GM12878 (cell line): ENCODE measurements around the gene ARAF. TPM values are rescaled to one million over a fixed set of nuclear protein-coding genes. Genes with fewer than 3 reads are reported as not detected.

Source experiments
- E2F4 ChIP-seq: IDR thresholded peaks from 2 replicates; pipeline ENCODE4 v1.6.1; 2012; ENCODE audit warnings: low read depth, low read length, improper control_type of control experiment
- EGR1 ChIP-seq, 2 experiments: IDR thresholded peaks; 1 replicate in 1 of 2; 2 replicates in 1 of 2; pipeline ENCODE4 v1.6.1; 2011 to 2012; ENCODE audit warnings: low read depth in 2 of 2, low read length in 2 of 2, borderline replicate concordance in 1 of 2, mild to moderate bottlenecking in 1 of 2, moderate library complexity in 1 of 2
- HDAC2 ChIP-seq: fragments of 200-600 bp; sonication (generic); IDR thresholded peaks from 2 replicates; pipeline ENCODE4 v1.6.1; 2017
- PRDM15 ChIP-seq: fragments of 450-650 bp; formaldehyde crosslinking; IDR thresholded peaks from 2 replicates; pipeline ENCODE4 v1.4.0; 2020; ENCODE audit warnings: mild to moderate bottlenecking, moderate library complexity
- RAD51 ChIP-seq: fragments of 450-650 bp; IDR thresholded peaks from 2 replicates; pipeline ENCODE4 v1.6.1; 2016; ENCODE audit warnings: moderate library complexity, mild to moderate bottlenecking, inconsistent platforms
- SIN3A ChIP-seq: IDR thresholded peaks from 2 replicates; pipeline ENCODE4 v1.6.1; 2012; ENCODE audit warnings: low read depth, low read length, improper control_type of control experiment
- SP1 ChIP-seq: IDR thresholded peaks from one replicate; pipeline ENCODE4 v1.6.1; 2011; ENCODE audit warnings: low read depth, low read length
- ZBTB33 ChIP-seq: fragments of 450-650 bp; IDR thresholded peaks from 2 replicates; pipeline ENCODE4 v1.6.1; 2017; ENCODE audit warnings: mild to moderate bottlenecking
- microRNA-seq: library from miRNA; unstranded; fragments of <30 nt; microRNA quantifications from one replicate; pipeline ENCODE4, GENCODE V29; 2018
- polyA plus RNA-seq, 11 experiments: library from polyadenylated mRNA; depleted of rRNA in 4 of 11; unstranded in 6 of 11; stranded (reverse) in 5 of 11; fragments of >200 nt; fragmentation: Nextera tagmentation in 4 of 11; fragmentation: Illumina TruSeq in 1 of 11; extraction: Ambion mirVana in 4 of 11; extraction: Trizol in 1 of 11; gene quantifications; 1 replicate in 1 of 11; 2 replicates in 10 of 11; pipeline versions ENCODE4 v1.2.1 to v1.2.3, GENCODE V29; 2011 to 2016; ENCODE audit warnings: inconsistent platforms in 2 of 11, missing spikeins in 2 of 11, low read depth in 1 of 11
- small RNA-seq: library from RNA; depleted of rRNA; stranded (forward); fragments of <200 nt; gene quantifications from one replicate; pipeline ENCODE3, GENCODE V24; 2014
- total RNA-seq, 4 experiments: library from RNA; depleted of rRNA in 3 of 4; stranded (reverse); fragments of >200 nt in 3 of 4; fragmentation: Illumina TruSeq in 1 of 4; extraction: Trizol in 1 of 4; gene quantifications; 2 replicates each; pipeline versions ENCODE4 v1.2.1 to v1.2.3, GENCODE V29; 2013 to 2021

ARAF gene
- total and polyA plus RNA-seq, 10 of the 15 experiments (the other 5 are each of a cell fraction or from before 2014, with no cell fraction given), result 5.0 to 79.2 (median 39.1) TPM

GRCh38 chrX:47620303-47620685 lies 59.3 kb downstream of the ARAF start (continued):
- no peak for TF ChIP-seq E2F4
- TF ChIP-seq SIN3A, result no peak
- TF ChIP-seq SP1, result no peak
- TF ChIP-seq PRDM15 (CRISPR knock-in tag), result no peak
- no peak for TF ChIP-seq HDAC2
- TF ChIP-seq ZBTB33, result no peak
- TF ChIP-seq EGR1 (IDR thresholded peaks at IDR 0.05; ENCODE audit: borderline replicate concordance in 1 of 2, low read depth in 2 of 2, low read length in 2 of 2), result no peak
- TF ChIP-seq RAD51, result no peak

Small RNAs within 50 kb of the gene (microRNA-seq; reads per million reads assigned to microRNA genes)
- gene MIR4769, result not detected

Small RNAs within 50 kb of the gene (small RNA-seq; reads per million reads assigned to genes)
- not detected for gene MIR4769

Other genes with a start within 250 kb of the ARAF start
- 0.06 and 0.16 TPM in 2 replicates for gene ZNF157, start 190.6 kb upstream of the ARAF start, total RNA-seq (2014; rRNA removed)
- 0.14 and 0.18 TPM in 2 replicates for gene ZNF157, start 190.6 kb upstream of the ARAF start, total RNA-seq (2014; rRNA removed; fragmentation: Illumina TruSeq; extraction: Trizol)
- gene ZNF157, start 190.6 kb upstream of the ARAF start, total RNA-seq (2021), result 0.11 TPM in 1 of 2 replicates, not detected in the other
- gene ZNF157, start 190.6 kb upstream of the ARAF start, polyA plus RNA-seq (2011; rRNA removed), result 0.08 and 0.23 TPM in 2 replicates
- gene ZNF157, start 190.6 kb upstream of the ARAF start, polyA plus RNA-seq (2014; fragmentation: Illumina TruSeq; extraction: Trizol), result 0.16 TPM in 2 replicates
- under 1 TPM in 1 of 2 experiments, not detected in 1; 0.05 TPM for gene ZNF157, start 190.6 kb upstream of the ARAF start, polyA plus RNA-seq (2014; fragmentation: Nextera tagmentation; extraction: Ambion mirVana)
- gene ZNF157, start 190.6 kb upstream of the ARAF start, polyA plus RNA-seq (2014; rRNA removed), result 0.13 TPM in 1 of 2 replicates, not detected in the other
- under 1 TPM in 1 of 2 experiments, not detected in 1; 0.16 TPM for gene ZNF157, start 190.6 kb upstream of the ARAF start, polyA plus RNA-seq (2016; fragmentation: Nextera tagmentation; extraction: Ambion mirVana)
- gene ZNF41, start 78.0 kb upstream of the ARAF start, total RNA-seq (2014; rRNA removed), result 6.4 and 9.5 TPM in 2 replicates
- 9.5 and 10.6 TPM in 2 replicates for gene ZNF41, start 78.0 kb upstream of the ARAF start, total RNA-seq (2014; rRNA removed; fragmentation: Illumina TruSeq; extraction: Trizol)
- 7.1 and 8.8 TPM in 2 replicates for gene ZNF41, start 78.0 kb upstream of the ARAF start, total RNA-seq (2021)
- 7.1 and 8.2 TPM in 2 replicates for gene ZNF41, start 78.0 kb upstream of the ARAF start, polyA plus RNA-seq (2011; rRNA removed)
- gene ZNF41, start 78.0 kb upstream of the ARAF start, polyA plus RNA-seq (2014; fragmentation: Illumina TruSeq; extraction: Trizol), result 10.1 and 11.3 TPM in 2 replicates
- gene ZNF41, start 78.0 kb upstream of the ARAF start, polyA plus RNA-seq (2014; fragmentation: Nextera tagmentation; extraction: Ambion mirVana), result 1 to 10 TPM in 1 of 2 experiments, under 1 TPM in 1; 0.95 to 1.2 TPM
- gene ZNF41, start 78.0 kb upstream of the ARAF start, polyA plus RNA-seq (2014; rRNA removed), result 5.1 and 6.4 TPM in 2 replicates
- 1 to 10 TPM; 7.8 to 8.8 TPM for gene ZNF41, start 78.0 kb upstream of the ARAF start, polyA plus RNA-seq (2016; fragmentation: Nextera tagmentation; extraction: Ambion mirVana)
- gene TIMP1, start 21.2 kb downstream of the ARAF start, total RNA-seq (2014; rRNA removed), result 128 and 139 TPM in 2 replicates
- gene TIMP1, start 21.2 kb downstream of the ARAF start, total RNA-seq (2014; rRNA removed; fragmentation: Illumina TruSeq; extraction: Trizol), result 106 and 111 TPM in 2 replicates
- gene TIMP1, start 21.2 kb downstream of the ARAF start, total RNA-seq (2021), result 130 and 134 TPM in 2 replicates
- 47.1 and 106 TPM in 2 replicates for gene TIMP1, start 21.2 kb downstream of the ARAF start, polyA plus RNA-seq (2011; rRNA removed)
- gene TIMP1, start 21.2 kb downstream of the ARAF start, polyA plus RNA-seq (2014; fragmentation: Illumina TruSeq; extraction: Trizol), result 39.3 and 103 TPM in 2 replicates
- 100 to 1,000 TPM; 312 to 341 TPM for gene TIMP1, start 21.2 kb downstream of the ARAF start, polyA plus RNA-seq (2014; fragmentation: Nextera tagmentation; extraction: Ambion mirVana)
- 101 and 126 TPM in 2 replicates for gene TIMP1, start 21.2 kb downstream of the ARAF start, polyA plus RNA-seq (2014; rRNA removed)
- 100 to 1,000 TPM; 160 to 192 TPM for gene TIMP1, start 21.2 kb downstream of the ARAF start, polyA plus RNA-seq (2016; fragmentation: Nextera tagmentation; extraction: Ambion mirVana)
- 0.05 and 0.11 TPM in 2 replicates for gene SYN1, start 58.7 kb downstream of the ARAF start, total RNA-seq (2014; rRNA removed)
- not detected in 2 replicates for gene SYN1, start 58.7 kb downstream of the ARAF start, total RNA-seq (2014; rRNA removed; fragmentation: Illumina TruSeq; extraction: Trizol)
- gene SYN1, start 58.7 kb downstream of the ARAF start, total RNA-seq (2021), result 0.21 and 0.43 TPM in 2 replicates
- 0.27 and 0.30 TPM in 2 replicates for gene SYN1, start 58.7 kb downstream of the ARAF start, polyA plus RNA-seq (2011; rRNA removed)
- 0.16 and 1.5 TPM in 2 replicates for gene SYN1, start 58.7 kb downstream of the ARAF start, polyA plus RNA-seq (2014; fragmentation: Illumina TruSeq; extraction: Trizol)
- gene SYN1, start 58.7 kb downstream of the ARAF start, polyA plus RNA-seq (2014; fragmentation: Nextera tagmentation; extraction: Ambion mirVana), result under 1 TPM in 1 of 2 experiments, not detected in 1; 0.09 TPM
- not detected in 2 replicates for gene SYN1, start 58.7 kb downstream of the ARAF start, polyA plus RNA-seq (2014; rRNA removed)
- gene SYN1, start 58.7 kb downstream of the ARAF start, polyA plus RNA-seq (2016; fragmentation: Nextera tagmentation; extraction: Ambion mirVana), result under 1 TPM; 0.09 to 0.57 TPM
- 8.3 and 10.1 TPM in 2 replicates for gene CFP, start 68.7 kb downstream of the ARAF start, total RNA-seq (2014; rRNA removed)
- gene CFP, start 68.7 kb downstream of the ARAF start, total RNA-seq (2014; rRNA removed; fragmentation: Illumina TruSeq; extraction: Trizol), result 3.5 and 3.7 TPM in 2 replicates
- 4.9 and 7.2 TPM in 2 replicates for gene CFP, start 68.7 kb downstream of the ARAF start, total RNA-seq (2021)
- gene CFP, start 68.7 kb downstream of the ARAF start, polyA plus RNA-seq (2011; rRNA removed), result 0.42 and 1.1 TPM in 2 replicates
- gene CFP, start 68.7 kb downstream of the ARAF start, polyA plus RNA-seq (2014; fragmentation: Illumina TruSeq; extraction: Trizol), result 0.36 and 2.4 TPM in 2 replicates
- gene CFP, start 68.7 kb downstream of the ARAF start, polyA plus RNA-seq (2014; fragmentation: Nextera tagmentation; extraction: Ambion mirVana), result 1 to 10 TPM in 1 of 2 experiments, under 1 TPM in 1; 0.72 to 2.8 TPM
- gene CFP, start 68.7 kb downstream of the ARAF start, polyA plus RNA-seq (2014; rRNA removed), result 6.5 and 8.7 TPM in 2 replicates
- gene CFP, start 68.7 kb downstream of the ARAF start, polyA plus RNA-seq (2016; fragmentation: Nextera tagmentation; extraction: Ambion mirVana), result 1 to 10 TPM; 1.9 to 2.9 TPM
- gene ELK1, start 89.4 kb downstream of the ARAF start, total RNA-seq (2014; rRNA removed), result 34.2 and 35.8 TPM in 2 replicates
- 18.1 and 19.9 TPM in 2 replicates for gene ELK1, start 89.4 kb downstream of the ARAF start, total RNA-seq (2014; rRNA removed; fragmentation: Illumina TruSeq; extraction: Trizol)
- gene ELK1, start 89.4 kb downstream of the ARAF start, total RNA-seq (2021), result 53.2 and 55.5 TPM in 2 replicates
- 20.2 and 30.0 TPM in 2 replicates for gene ELK1, start 89.4 kb downstream of the ARAF start, polyA plus RNA-seq (2011; rRNA removed)
- 24.6 and 36.1 TPM in 2 replicates for gene ELK1, start 89.4 kb downstream of the ARAF start, polyA plus RNA-seq (2014; fragmentation: Illumina TruSeq; extraction: Trizol)
- gene ELK1, start 89.4 kb downstream of the ARAF start, polyA plus RNA-seq (2014; fragmentation: Nextera tagmentation; extraction: Ambion mirVana), result 1 to 10 TPM; 4.1 to 6.3 TPM
- gene ELK1, start 89.4 kb downstream of the ARAF start, polyA plus RNA-seq (2014; rRNA removed), result 29.8 and 31.1 TPM in 2 replicates
- gene ELK1, start 89.4 kb downstream of the ARAF start, polyA plus RNA-seq (2016; fragmentation: Nextera tagmentation; extraction: Ambion mirVana), result 10 to 100 TPM; 49.7 to 52.3 TPM
- 193 and 198 TPM in 2 replicates for gene UXT, start 98.0 kb downstream of the ARAF start, total RNA-seq (2014; rRNA removed)
- 151 and 170 TPM in 2 replicates for gene UXT, start 98.0 kb downstream of the ARAF start, total RNA-seq (2014; rRNA removed; fragmentation: Illumina TruSeq; extraction: Trizol)
- 129 and 147 TPM in 2 replicates for gene UXT, start 98.0 kb downstream of the ARAF start, total RNA-seq (2021)
- gene UXT, start 98.0 kb downstream of the ARAF start, polyA plus RNA-seq (2011; rRNA removed), result 173 and 243 TPM in 2 replicates
- 208 and 233 TPM in 2 replicates for gene UXT, start 98.0 kb downstream of the ARAF start, polyA plus RNA-seq (2014; fragmentation: Illumina TruSeq; extraction: Trizol)
- gene UXT, start 98.0 kb downstream of the ARAF start, polyA plus RNA-seq (2014; fragmentation: Nextera tagmentation; extraction: Ambion mirVana), result 100 to 1,000 TPM; 105 to 204 TPM
- gene UXT, start 98.0 kb downstream of the ARAF start, polyA plus RNA-seq (2014; rRNA removed), result 211 and 224 TPM in 2 replicates
- gene UXT, start 98.0 kb downstream of the ARAF start, polyA plus RNA-seq (2016; fragmentation: Nextera tagmentation; extraction: Ambion mirVana), result 100 to 1,000 TPM; 229 to 245 TPM